RWPE1 (cell line): ENCODE results near the gene IL17RA.

Experiments used
- CTCF ChIA-PET: fragments of 350-600 bp; sonication (Branson Sonifier 250); formaldehyde crosslinking; extraction: SDS; loops from one replicate; lab custom pipeline; 2021; lab: Yijun Ruan, JAX
- POLR2A ChIA-PET: fragments of 400-600 bp; formaldehyde crosslinking; extraction: SDS; loops from one replicate; lab custom pipeline; 2020; ENCODE audit warnings: antibody characterized with exemption; ENCODE audit not compliant: low non-redundant PET; lab: Yijun Ruan, JAX
- DNase-seq: peaks from one replicate; pipeline ENCODE4 v3.0.0; 2012; ENCODE audit warnings: low spot score
- H3K27ac ChIP-seq: fragments of 450-650 bp; 2 replicates; pipeline ENCODE4 v1.5.1; 2017
- TF ChIP-seq, protein P1 (sequence below): fragments of 450-650 bp; conservative IDR thresholded peaks from 2 replicates; pipeline ENCODE4 v1.5.1; 2017; ENCODE audit warnings: low read depth, mild to moderate bottlenecking

IL17RA gene

DNA sequence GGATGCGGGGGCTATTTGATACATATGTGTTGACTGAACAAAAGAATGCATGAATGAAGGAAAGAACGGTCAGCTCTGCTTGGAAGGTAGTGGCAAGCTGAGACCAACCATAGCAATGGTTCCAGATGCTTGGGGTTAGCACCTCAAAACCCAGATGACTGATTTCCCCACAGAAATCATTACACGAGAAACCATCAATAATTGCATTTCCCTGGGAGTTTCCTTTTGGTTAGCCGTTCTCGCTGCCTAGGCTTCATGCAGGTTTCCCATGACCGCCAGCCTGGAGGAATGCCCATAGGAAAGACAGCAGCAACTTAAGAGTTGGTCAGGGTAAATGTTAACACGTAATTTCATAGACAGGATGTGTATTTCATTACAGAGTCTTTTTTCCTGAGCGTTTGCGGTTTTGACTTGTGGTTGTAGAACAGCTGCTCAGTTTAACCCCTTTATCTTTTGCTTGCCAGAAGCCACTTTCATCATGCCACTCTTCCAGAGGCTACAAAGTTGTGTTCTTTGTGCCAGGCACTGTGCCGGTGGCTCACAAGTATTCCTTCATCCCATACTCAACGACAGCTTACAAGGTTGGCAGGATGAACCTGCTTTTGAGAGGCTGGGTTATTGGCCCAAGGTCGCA, 2.8 kb downstream of the IL17RA start:
- DNase-seq, result no peak
- POLR2A ChIA-PET, result no interaction called here
- H3K27ac ChIP-seq, result no peak overlapping the region
- CTCF ChIA-PET, result no interaction called here
- TF ChIP-seq, protein P1, sequence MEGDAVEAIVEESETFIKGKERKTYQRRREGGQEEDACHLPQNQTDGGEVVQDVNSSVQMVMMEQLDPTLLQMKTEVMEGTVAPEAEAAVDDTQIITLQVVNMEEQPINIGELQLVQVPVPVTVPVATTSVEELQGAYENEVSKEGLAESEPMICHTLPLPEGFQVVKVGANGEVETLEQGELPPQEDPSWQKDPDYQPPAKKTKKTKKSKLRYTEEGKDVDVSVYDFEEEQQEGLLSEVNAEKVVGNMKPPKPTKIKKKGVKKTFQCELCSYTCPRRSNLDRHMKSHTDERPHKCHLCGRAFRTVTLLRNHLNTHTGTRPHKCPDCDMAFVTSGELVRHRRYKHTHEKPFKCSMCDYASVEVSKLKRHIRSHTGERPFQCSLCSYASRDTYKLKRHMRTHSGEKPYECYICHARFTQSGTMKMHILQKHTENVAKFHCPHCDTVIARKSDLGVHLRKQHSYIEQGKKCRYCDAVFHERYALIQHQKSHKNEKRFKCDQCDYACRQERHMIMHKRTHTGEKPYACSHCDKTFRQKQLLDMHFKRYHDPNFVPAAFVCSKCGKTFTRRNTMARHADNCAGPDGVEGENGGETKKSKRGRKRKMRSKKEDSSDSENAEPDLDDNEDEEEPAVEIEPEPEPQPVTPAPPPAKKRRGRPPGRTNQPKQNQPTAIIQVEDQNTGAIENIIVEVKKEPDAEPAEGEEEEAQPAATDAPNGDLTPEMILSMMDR, result no peak

- POLR2A ChIA-PET, result no interaction called here
- TF ChIP-seq, protein P1, result no peak
- H3K27ac ChIP-seq, result no peak overlapping the region
- DNase-seq, result no peak
- CTCF ChIA-PET, result interaction anchor here (0.7 kb wide), 1 partner anchor 8 kb away, joined by 3 read pairs; no protein-coding TSS in a partner anchor
Measured at GRCh38 chr22:17090550-17090949, 5.8 kb downstream of the IL17RA start.

- TF ChIP-seq, protein P1, result no peak
- H3K27ac ChIP-seq, result no peak overlapping the region
- POLR2A ChIA-PET, result no interaction called here
- DNase-seq, result no peak
- CTCF ChIA-PET, result no interaction called here
Measured at GRCh38 chr22:17091851-17092250, 7.1 kb downstream of the IL17RA start.

GRCh38 chr22:17093081-17093480, 8.3 kb downstream of the IL17RA start:
- no peak for DNase-seq
- ChIA-PET POLR2A (no interaction called here), CTCF (no interaction called here)
- H3K27ac ChIP-seq, result no peak overlapping the region
- TF ChIP-seq, protein P1, result no peak

DNA sequence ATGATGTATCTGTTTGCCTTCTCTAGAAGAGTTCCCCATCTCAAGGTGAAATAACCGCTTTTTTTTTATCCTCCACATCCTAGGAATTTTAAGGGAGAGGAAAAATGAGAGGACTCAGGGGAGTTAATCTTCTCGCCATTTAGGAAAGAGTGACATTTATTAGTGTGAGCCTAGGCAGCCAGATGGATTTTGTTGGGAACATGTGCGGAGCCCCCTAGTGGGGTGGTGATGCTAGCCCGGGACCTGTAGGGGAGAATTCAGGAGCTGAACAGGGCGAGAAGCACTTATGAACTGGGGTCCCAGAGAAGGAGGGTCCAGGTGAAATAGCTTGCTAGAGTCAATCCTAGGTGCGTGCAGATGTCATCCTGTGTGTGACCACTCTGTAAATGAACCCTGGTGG, 10.7 kb downstream of the IL17RA start:
- POLR2A ChIA-PET, result no interaction called here
- no peak overlapping the region for H3K27ac ChIP-seq
- no peak for DNase-seq
- TF ChIP-seq, protein P1, result no peak; the same call in 1 of the 2 replicates
- CTCF ChIA-PET, result interaction anchor here (0.5 to 0.7 kb wide), 3 partner anchors 85 to 477 kb away, joined by 3 to 5 read pairs (median 3); no protein-coding TSS in a partner anchor

- H3K27ac ChIP-seq, result no peak overlapping the region
- CTCF ChIA-PET, result interaction anchor here (0.5 to 0.7 kb wide), 3 partner anchors 84 to 476 kb away, joined by 3 to 5 read pairs (median 3); no protein-coding TSS in a partner anchor
- TF ChIP-seq, protein P1, result no peak
- POLR2A ChIA-PET, result no interaction called here
- DNase-seq, result no peak
Measured at GRCh38 chr22:17096071-17096470, 11.3 kb downstream of the IL17RA start.
